SK-N-SH treated with all-trans-retinoic acid at 6 μM for 48 hours (cell line): ENCODE data around the gene GSDMA.

Experiments
- ATAC-seq: fragments of 200-7000 bp; cut with Tn5 transposase; 3 replicates; pipeline ENCODE4 v1.9.1; 2020; ENCODE audit warnings: mild to moderate bottlenecking, moderate library complexity
- ARNTL ChIP-seq: fragments of 450-650 bp; formaldehyde crosslinking; IDR thresholded peaks from 2 replicates; pipeline ENCODE4 v1.5.0; 2020; ENCODE audit warnings: low read depth, mild to moderate bottlenecking, moderate library complexity, borderline replicate concordance
- BACH2 ChIP-seq: fragments of 250-450 bp; sonication (Bioruptor Pico); IDR thresholded peaks from 2 replicates; pipeline ENCODE4 v1.9.0; 2021; ENCODE audit warnings: mild to moderate bottlenecking, borderline replicate concordance
- CREB5 ChIP-seq: fragments of 250-450 bp; sonication (Bioruptor Pico); IDR thresholded peaks from 2 replicates; pipeline ENCODE4 v1.5.1; 2020; ENCODE audit warnings: low read depth, mild to moderate bottlenecking, moderate library complexity
- CSDC2 ChIP-seq: fragments of 250-450 bp; sonication (Bioruptor Pico); IDR thresholded peaks from 2 replicates; pipeline ENCODE4 v1.5.0; 2020; ENCODE audit warnings: mild to moderate bottlenecking, moderate library complexity
- CSRNP3 ChIP-seq: fragments of 250-450 bp; sonication (Bioruptor Pico); IDR thresholded peaks from 2 replicates; pipeline ENCODE4 v1.5.1; 2021; ENCODE audit warnings: mild to moderate bottlenecking, moderate library complexity
- ESRRG ChIP-seq: fragments of 250-450 bp; sonication (Bioruptor Pico); IDR thresholded peaks from 2 replicates; pipeline ENCODE4 v1.6.1; 2021; ENCODE audit warnings: mild to moderate bottlenecking
- GLIS3 ChIP-seq: fragments of 250-450 bp; sonication (Bioruptor Pico); IDR thresholded peaks from 2 replicates; pipeline ENCODE4 v1.5.0; 2020; ENCODE audit warnings: mild to moderate bottlenecking, moderate library complexity
- ISL1 ChIP-seq: fragments of 250-450 bp; sonication (Bioruptor Pico); IDR thresholded peaks from 2 replicates; pipeline ENCODE4 v2.1.2; 2022; ENCODE audit warnings: mild to moderate bottlenecking, moderate library complexity
- OSR1 ChIP-seq: fragments of 250-450 bp; sonication (Bioruptor Pico); IDR thresholded peaks from 2 replicates; pipeline ENCODE4 v1.8.0; 2022; ENCODE audit warnings: moderate library complexity, mild to moderate bottlenecking, inconsistent platforms
- PATZ1 ChIP-seq: fragments of 250-450 bp; sonication (Bioruptor Pico); IDR thresholded peaks from 2 replicates; pipeline ENCODE4 v1.8.0; 2020; ENCODE audit warnings: mild to moderate bottlenecking, moderate library complexity, borderline replicate concordance
- POU6F1 ChIP-seq: fragments of 250-450 bp; sonication (Bioruptor Pico); IDR thresholded peaks from 2 replicates; pipeline ENCODE4 v1.8.0; 2021; ENCODE audit warnings: low read depth, mild to moderate bottlenecking, moderate library complexity, borderline replicate concordance
- PPARA ChIP-seq: fragments of 250-450 bp; sonication (Bioruptor Pico); IDR thresholded peaks from 2 replicates; pipeline ENCODE4 v1.5.0; 2020; ENCODE audit warnings: mild to moderate bottlenecking, borderline replicate concordance
- RARB ChIP-seq: fragments of 250-450 bp; sonication (Bioruptor Pico); IDR thresholded peaks from 2 replicates; pipeline ENCODE4 v1.8.0; 2021; ENCODE audit warnings: mild to moderate bottlenecking, moderate library complexity
- SNAI2 ChIP-seq: fragments of 250-450 bp; sonication (Bioruptor Pico); IDR thresholded peaks from 2 replicates; pipeline ENCODE4 v1.5.0; 2020; ENCODE audit warnings: mild to moderate bottlenecking, moderate library complexity
- TCF4 ChIP-seq: fragments of 250-450 bp; sonication (Bioruptor Pico); IDR thresholded peaks from 2 replicates; pipeline ENCODE4 v1.8.0; 2021; ENCODE audit warnings: mild to moderate bottlenecking, moderate library complexity, borderline replicate concordance
- ZC3H10 ChIP-seq: fragments of 250-450 bp; sonication (Bioruptor Pico); IDR thresholded peaks from 2 replicates; pipeline ENCODE4 v1.5.1; 2021; ENCODE audit warnings: mild to moderate bottlenecking, moderate library complexity
- ZFP3 ChIP-seq: fragments of 250-450 bp; sonication (Bioruptor Pico); IDR thresholded peaks from 2 replicates; pipeline ENCODE4 v1.5.0; 2020; ENCODE audit warnings: mild to moderate bottlenecking, moderate library complexity
- ZFP30 ChIP-seq: fragments of 450-650 bp; formaldehyde crosslinking; IDR thresholded peaks from 2 replicates; pipeline ENCODE4 v1.5.0; 2022; ENCODE audit warnings: mild to moderate bottlenecking, moderate library complexity
- ZNF565 ChIP-seq: fragments of 450-650 bp; formaldehyde crosslinking; conservative IDR thresholded peaks from 2 replicates; pipeline ENCODE4 v1.5.0; 2020; ENCODE audit warnings: low read depth, mild to moderate bottlenecking, moderate library complexity
- ZNF70 ChIP-seq: fragments of 450-650 bp; formaldehyde crosslinking; IDR thresholded peaks from 2 replicates; pipeline ENCODE4 v1.5.0; 2020; ENCODE audit warnings: mild to moderate bottlenecking, moderate library complexity
- ZNF8 ChIP-seq: fragments of 450-650 bp; formaldehyde crosslinking; IDR thresholded peaks from 2 replicates; pipeline ENCODE4 v1.5.0; 2020; ENCODE audit warnings: mild to moderate bottlenecking, moderate library complexity

Gene GSDMA

DNA sequence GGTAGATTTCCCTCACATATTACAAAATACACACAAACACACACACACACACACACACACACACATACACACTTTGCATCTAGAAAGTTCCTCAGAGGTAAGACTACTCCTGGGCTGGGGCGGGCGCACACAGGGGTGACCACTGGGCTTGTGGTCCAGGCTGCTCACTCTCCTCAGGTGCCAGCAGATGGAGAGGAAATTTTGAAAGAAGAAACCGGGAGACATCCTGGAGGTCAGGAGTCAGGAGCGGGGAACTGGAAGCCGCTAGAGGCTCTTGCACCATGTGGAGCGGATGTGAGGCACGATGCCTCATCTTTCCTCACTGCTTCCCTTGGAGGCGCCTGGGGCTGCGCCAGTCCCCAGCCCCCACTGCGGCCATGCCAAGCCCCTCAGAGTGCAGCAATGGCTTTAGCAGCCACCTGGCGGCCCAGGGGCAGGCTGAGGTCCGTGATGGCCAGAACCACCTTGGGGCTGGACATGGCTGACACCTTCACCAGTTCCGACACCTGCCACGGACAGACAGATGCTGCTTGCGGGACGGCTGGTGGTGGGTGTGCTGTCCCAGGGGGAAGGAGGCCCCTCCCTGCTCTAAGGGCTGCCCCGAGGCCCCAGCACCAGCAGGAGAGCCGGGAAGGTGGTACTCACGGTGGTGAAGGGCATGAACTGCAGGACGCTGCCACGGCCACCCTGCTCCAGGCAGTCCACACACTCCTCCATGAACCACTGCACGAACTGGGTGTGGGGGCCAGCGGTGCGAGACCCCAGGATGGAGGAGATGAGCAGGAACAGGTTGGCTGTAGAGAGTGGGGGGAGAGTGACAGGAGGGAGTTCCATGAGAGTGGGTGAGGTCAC lies 56.6 kb downstream of the GSDMA start:
- ATAC-seq: 0 out of 3 replicates have a peak, but pooled peaks have one; percentile 13
- TF ChIP-seq CSDC2 (CRISPR knock-in tag) (no peak), RARB (CRISPR knock-in tag) (no peak), TCF4 (CRISPR knock-in tag) (no peak), ZC3H10 (CRISPR knock-in tag) (no peak), PATZ1 (no peak), ISL1 (CRISPR knock-in tag) (no peak), POU6F1 (CRISPR knock-in tag) (no peak)

- TF ChIP-seq ZNF8 (CRISPR knock-in tag): no peak
- TF ChIP-seq RARB (CRISPR knock-in tag): no peak
- no peak for TF ChIP-seq ARNTL
- no peak for TF ChIP-seq SNAI2 (CRISPR knock-in tag)
- no peak for TF ChIP-seq CREB5 (CRISPR knock-in tag)
- TF ChIP-seq PPARA: no peak
- TF ChIP-seq ZFP3 (CRISPR knock-in tag): no peak
- no peak for TF ChIP-seq ESRRG
- TF ChIP-seq PATZ1: no peak
- TF ChIP-seq BACH2 (CRISPR knock-in tag): no peak
- no peak for TF ChIP-seq ZFP30 (CRISPR knock-in tag)
- no peak for TF ChIP-seq OSR1 (CRISPR knock-in tag)
- no peak for TF ChIP-seq TCF4 (CRISPR knock-in tag)
- no peak for TF ChIP-seq ZNF565 (CRISPR knock-in tag)
- TF ChIP-seq ISL1 (CRISPR knock-in tag): no peak
- no peak for TF ChIP-seq ZNF70 (CRISPR knock-in tag)
- no peak for TF ChIP-seq ZC3H10 (CRISPR knock-in tag)
- TF ChIP-seq CSRNP3 (CRISPR knock-in tag): no peak
- TF ChIP-seq GLIS3 (CRISPR knock-in tag): no peak
- ATAC-seq: no peak
Observed at GRCh38 chr17:40020146-40020545, 57.3 kb downstream of the GSDMA start.

DNA sequence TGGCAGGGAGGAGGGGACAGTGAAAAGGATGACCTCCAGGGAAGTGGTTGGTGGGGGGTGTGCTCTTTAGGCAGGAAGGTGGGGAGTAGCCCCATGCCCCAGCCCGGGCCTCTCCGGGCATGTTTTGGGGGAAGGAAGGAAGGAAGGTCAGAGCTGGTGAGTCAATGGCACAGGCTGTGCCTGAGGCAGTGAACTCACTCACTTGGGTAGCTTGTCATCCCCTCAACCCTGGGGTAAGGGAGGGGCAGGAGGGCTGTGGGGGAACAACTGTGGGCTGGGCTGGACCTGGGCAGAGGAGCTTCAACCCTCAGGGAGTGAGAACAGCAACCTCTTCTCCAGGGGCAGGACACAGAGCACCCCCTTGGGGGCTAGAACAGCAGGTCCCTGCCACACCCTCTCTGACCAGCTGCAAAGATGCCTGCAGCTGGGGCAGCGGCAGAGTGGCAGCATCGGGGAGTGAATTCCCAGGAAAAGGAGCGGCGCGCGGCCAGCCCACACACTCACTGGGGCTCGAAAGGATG lies 58.7 kb downstream of the GSDMA start:
- TF ChIP-seq TCF4 (CRISPR knock-in tag): no peak
- no peak for TF ChIP-seq PPARA
- TF ChIP-seq CREB5 (CRISPR knock-in tag): no peak
- no peak for TF ChIP-seq OSR1 (CRISPR knock-in tag)

More for the DNA sequence above, 58.7 kb downstream of the GSDMA start:
- peak; percentile 72 for ATAC-seq
